Measurements from ENCODE around the gene ATPAF2. TPM values are rescaled to one million over a fixed set of nuclear protein-coding genes. Genes with fewer than 3 reads are reported as not detected.
A peak's percentile ranks its signal among the peaks of the same experiment; 100 is the strongest.

Gene ATPAF2
- total RNA-seq, 1 donor from 2014 or later, result 34.7 TPM

DNA sequence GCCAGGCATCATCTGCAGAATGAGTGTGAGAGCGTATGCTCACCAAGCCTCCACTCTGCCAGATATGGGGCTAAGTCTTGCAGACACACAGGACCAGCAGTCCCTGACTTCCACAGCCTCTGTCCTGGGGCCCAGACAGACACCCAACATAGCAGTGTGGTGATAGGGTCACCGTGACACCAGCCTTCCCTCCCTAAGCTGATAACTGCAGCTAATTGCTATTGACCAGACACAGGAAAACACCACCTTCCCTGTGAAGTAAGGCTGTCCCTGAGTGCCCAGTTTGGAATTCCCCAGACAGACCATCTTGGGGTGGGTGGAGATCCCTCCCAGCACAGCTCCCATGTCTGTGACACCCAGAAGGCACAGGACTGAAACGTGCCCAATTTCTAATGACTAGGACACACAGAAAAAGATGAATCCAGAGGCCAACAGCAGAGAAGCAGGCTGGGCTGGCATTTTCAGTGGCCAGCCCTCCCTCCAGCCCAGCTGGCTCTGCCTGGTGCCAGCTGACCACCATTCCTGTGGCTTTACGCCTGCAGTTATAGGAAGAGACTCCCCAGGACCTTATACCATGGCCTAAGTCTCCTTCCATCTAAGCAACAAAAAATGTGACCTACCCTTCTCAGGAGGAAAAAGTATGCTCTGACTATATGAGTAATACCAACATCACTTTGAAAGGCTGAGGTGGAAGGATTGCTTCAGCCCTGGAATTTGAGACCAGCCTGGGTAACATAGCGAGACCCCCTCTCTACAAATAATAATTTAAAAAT lies 30.3 kb downstream of the ATPAF2 start:
- Mint-ChIP-seq H3K36me3 (ENCODE audit: unreplicated experiment) (peaks cover 10% of the 10 kb centered on the region), H3K4me3 (ENCODE audit: unreplicated experiment) (no peak overlapping the region), H3K9me3 (ENCODE audit: unreplicated experiment) (peaks cover 7% of the 10 kb centered on the region), H3K4me1 (ENCODE audit: low read depth, unreplicated experiment) (peaks cover 24% of the 10 kb centered on the region), H3K27ac (ENCODE audit: unreplicated experiment) (no peak overlapping the region), H3K27me3 (ENCODE audit: unreplicated experiment) (peaks cover 11% of the 10 kb centered on the region)
- no peak for TF ChIP-seq CTCF (IDR thresholded peaks at IDR 0.05; ENCODE audit: partially characterized antibody, unreplicated experiment)
- DNase-seq, result no peak

DNA sequence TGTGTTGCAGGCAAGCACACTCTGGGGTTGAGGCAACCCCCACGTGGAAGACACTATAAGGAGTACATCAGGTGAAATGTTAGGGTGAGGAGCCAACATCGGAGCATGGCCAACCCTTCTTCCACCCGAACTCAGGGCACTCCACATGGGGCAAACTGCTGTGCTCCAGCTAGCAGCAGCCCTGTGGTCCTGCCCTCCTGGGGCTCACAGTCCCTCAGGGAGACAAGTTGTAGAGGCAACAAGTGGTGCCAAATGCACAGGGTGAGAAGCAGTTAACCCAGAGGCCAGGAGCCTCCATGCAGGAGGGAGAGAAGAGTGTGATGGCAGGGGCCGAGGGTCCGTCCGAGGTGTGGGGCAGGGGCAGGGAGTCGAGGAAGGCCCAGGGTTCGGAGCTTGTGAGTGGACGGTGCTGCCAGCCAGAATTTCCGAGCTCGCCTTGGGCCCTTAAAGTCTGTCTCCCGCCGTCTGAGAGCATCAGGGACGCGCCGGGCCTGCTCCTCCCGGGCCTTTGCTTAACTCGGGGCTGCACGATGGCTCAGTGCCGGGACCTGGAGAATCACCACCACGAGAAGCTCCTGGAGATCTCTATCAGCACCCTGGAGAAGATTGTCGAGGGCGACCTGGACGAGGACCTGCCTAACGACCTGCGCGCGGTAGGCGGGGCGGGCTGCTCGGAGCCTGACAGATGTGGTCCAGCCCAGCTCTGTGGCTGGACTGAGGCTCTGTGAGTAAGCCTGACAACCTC lies 32.3 kb downstream of the ATPAF2 start:
- no peak for TF ChIP-seq CTCF (IDR thresholded peaks at IDR 0.05; ENCODE audit: partially characterized antibody, unreplicated experiment)
- Mint-ChIP-seq H3K36me3 (ENCODE audit: unreplicated experiment) (peaks cover 6% of the 10 kb centered on the region), H3K27me3 (ENCODE audit: unreplicated experiment) (peaks cover 9% of the 10 kb centered on the region), H3K27ac (ENCODE audit: unreplicated experiment) (no peak overlapping the region), H3K9me3 (ENCODE audit: unreplicated experiment) (peaks cover 9% of the 10 kb centered on the region), H3K4me1 (ENCODE audit: low read depth, unreplicated experiment) (peaks cover 24% of the 10 kb centered on the region), H3K4me3 (ENCODE audit: unreplicated experiment) (no peak overlapping the region)
- DNase-seq, result no peak

DNA sequence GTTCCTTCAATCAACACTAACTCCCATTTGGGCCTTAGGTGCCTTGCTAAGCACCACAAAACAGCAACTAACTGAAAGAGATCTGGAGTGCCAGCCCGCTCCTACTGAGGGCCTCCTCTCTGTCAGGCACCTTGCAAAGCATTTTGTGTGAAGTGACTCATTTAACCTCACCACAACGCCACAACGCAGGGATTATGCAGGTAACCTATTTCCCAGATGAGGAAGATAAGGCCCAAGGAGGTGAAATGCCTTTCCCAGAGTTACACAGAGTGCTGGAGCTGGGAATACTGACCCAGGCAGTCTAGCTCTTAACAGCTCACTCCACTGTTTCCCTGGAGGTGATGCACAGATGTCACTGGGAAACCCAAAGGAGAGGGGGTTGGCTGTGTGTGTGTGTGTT lies 33.5 kb downstream of the ATPAF2 start:
- H3K4me1 Mint-ChIP-seq (ENCODE audit: low read depth, unreplicated experiment), result peaks cover 24% of the 10 kb centered on the region
- H3K36me3 Mint-ChIP-seq (ENCODE audit: unreplicated experiment), result peaks cover 5% of the 10 kb centered on the region
- peaks cover 9% of the 10 kb centered on the region for H3K9me3 Mint-ChIP-seq (ENCODE audit: unreplicated experiment)
- DNase-seq, result no peak
- H3K27me3 Mint-ChIP-seq (ENCODE audit: unreplicated experiment), result peaks cover 9% of the 10 kb centered on the region
- TF ChIP-seq CTCF (IDR thresholded peaks at IDR 0.05; ENCODE audit: partially characterized antibody, unreplicated experiment), result no peak
- H3K27ac Mint-ChIP-seq (ENCODE audit: unreplicated experiment), result no peak overlapping the region
- H3K4me3 Mint-ChIP-seq (ENCODE audit: unreplicated experiment), result no peak overlapping the region

DNA sequence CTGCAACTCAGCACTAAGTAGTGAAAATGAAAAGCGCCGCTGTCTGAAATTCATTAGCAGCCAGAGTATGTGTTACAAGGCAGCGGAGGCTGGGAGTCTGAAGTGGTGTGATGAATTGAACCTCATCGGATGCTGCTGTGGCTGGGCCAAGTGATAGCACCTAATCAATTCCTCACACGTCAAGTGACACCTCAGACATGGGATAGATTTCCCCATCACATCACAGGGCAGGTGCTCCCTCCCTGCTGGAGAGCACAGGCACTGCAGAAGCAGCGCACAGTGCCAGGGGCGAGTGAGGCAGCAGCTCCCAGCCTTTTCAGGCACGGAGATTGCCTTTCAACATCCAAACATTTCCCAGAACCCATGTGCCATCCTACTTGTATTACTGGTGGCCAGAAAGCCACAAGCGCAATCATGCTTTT lies 34.1 kb downstream of the ATPAF2 start:
- no peak overlapping the region for H3K27ac Mint-ChIP-seq (ENCODE audit: unreplicated experiment)

More for the DNA sequence above, 34.1 kb downstream of the ATPAF2 start:
- H3K4me3 Mint-ChIP-seq (ENCODE audit: unreplicated experiment), result no peak overlapping the region
- peaks cover 27% of the 10 kb centered on the region for H3K4me1 Mint-ChIP-seq (ENCODE audit: low read depth, unreplicated experiment)
- peaks cover 13% of the 10 kb centered on the region for H3K27me3 Mint-ChIP-seq (ENCODE audit: unreplicated experiment)
- peak; percentile 58 for TF ChIP-seq CTCF (IDR thresholded peaks at IDR 0.05; ENCODE audit: partially characterized antibody, unreplicated experiment)
- H3K36me3 Mint-ChIP-seq (ENCODE audit: unreplicated experiment), result no peaks in the 10 kb centered on the region
- peaks cover 10% of the 10 kb centered on the region for H3K9me3 Mint-ChIP-seq (ENCODE audit: unreplicated experiment)
- peak; percentile 42 for DNase-seq
